HG02885 (cell line): ENCODE results near the gene CACNA1C.

Source experiments
- ATAC-seq: cut with Tn5 transposase; IDR thresholded peaks from one replicate; pipeline ENCODE4 v1.9.1; 2021; ENCODE audit warnings: mild to moderate bottlenecking; ENCODE audit not compliant: unreplicated experiment, poor library complexity

CACNA1C gene

DNA sequence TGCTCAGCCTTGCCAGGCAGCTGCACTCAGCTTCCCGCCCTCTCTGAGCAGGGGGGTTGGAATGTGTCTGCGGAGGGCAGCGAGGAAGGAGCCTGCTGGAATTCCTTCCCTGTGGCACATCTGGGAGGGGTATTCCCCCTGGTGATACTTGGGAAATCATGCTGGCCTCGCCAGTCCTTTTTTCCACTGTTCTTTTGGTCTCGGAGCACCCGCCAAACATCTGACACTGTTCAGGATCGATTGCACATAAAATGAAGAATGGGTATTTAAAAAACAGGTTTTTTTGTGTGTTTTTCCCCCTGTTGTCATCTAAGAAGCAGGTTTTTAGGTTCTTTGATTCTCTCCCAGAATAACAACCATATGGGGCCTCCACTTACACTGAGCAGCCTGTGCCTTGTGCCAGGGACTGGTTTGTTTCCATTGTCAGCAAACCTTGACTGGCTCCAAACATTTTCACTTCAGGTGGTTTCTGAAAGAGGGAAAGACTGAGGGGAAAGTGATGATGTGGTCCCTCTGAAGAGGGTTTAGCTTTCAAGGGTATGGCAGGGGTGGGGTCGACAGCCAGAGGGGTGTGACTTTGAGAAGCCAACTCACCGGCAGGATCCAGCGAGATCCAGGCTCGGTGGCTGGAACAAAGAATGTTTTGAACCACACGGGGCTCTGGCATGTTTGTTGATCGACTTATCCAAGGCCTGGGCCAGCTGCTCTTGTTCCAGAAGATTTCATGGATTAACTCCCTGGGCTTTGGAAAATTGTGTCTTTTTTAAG, 215.1 kb downstream of the CACNA1C start:
- no peak for ATAC-seq

DNA sequence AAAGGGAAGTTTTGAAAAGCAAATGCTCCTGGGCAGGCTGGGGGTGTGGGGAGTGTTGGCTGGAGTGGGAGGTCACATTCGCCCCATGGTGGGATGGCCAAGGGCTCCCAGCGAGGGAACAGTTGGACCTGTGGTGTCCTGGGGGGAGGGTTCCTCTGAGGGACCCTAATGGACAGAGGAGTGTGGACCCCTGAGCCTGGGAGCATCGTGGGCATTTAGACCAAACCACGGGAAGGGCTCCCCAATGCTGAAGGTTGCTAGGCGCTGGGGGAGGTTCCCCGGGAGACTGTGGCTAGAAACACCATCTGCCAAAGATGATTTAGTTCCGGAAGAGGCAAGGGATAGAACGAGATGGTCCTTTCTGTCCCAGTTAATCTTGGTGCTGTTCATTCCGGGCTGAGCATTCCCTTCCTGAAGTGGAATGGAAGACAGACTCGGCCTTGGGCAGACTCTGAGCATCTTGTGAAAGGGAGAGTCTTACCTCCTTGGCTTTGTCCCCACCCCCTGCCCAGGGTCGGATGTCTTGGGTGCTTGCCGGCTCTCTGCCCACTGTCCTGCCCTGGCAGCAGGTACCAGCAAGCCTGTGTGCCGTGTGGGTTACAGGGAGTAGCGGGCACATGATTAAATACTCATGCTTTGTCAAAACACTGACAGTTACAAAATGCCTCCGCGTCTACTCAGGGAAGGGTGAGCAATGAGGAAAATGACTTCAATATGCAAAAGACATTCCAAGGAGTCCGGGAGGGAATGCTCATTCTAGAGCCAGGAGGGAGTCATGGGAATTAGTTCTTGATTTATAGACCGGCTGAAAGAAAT, 215.9 kb downstream of the CACNA1C start:
- no peak for ATAC-seq

DNA sequence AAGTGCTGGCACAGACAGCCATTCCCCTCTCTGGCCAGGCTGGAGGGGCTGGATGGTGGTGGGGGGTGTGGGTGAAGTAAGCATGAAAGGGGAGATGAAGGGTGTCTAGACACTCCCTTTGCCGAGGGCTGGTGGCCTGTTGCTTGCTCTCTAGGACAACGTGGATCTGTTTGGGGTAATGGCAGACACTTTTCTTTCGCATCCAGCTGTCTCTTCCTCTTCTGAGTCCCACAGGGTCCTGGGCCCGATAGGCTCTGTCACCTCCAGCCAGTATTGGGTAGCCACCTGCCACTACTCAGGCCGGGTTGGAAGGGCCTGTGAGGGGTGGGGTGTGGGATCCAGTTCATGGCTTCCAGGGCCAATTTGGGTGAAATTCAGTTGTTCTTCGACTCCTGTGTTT, 218.1 kb downstream of the CACNA1C start:
- no peak for ATAC-seq

DNA sequence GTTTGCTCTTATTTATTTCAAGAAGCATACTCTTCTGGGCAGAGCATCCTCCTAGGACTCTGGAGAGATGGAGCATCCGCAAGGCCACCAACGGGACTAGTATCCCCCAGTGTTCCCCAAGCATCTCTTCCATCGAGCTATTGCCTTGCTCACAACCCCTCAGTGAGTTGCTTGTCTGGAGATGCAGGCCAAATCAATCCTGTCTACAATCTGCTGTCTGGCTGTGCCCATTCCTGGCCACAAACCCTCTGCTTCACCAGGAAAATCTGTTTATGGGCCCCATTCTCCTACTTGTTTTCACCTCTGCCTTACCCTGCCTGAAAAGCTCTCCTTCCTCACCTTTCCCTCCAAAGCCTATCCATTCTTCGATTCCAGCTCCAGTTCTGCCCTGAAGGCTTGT, 219.2 kb downstream of the CACNA1C start:
- no peak for ATAC-seq

DNA sequence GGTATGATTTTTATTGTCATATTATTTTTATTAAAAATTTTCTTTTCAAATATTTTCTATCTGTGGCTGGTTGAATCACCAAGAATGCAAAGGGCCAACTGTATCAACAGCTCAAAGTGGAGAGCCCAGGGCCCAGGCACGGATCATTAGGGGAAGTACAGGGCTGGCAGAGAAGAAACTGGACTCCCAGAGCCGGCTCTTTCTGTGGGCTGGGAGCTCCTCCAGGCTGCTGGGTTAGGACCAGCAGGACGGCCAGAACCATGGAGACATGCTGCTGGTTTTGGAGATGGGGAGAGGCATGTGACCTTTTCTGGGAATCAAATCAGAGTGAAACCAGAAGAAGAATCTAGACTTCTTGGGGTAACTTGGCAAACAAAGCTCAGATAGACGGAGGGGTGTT, 220.5 kb downstream of the CACNA1C start:
- no peak for ATAC-seq

DNA sequence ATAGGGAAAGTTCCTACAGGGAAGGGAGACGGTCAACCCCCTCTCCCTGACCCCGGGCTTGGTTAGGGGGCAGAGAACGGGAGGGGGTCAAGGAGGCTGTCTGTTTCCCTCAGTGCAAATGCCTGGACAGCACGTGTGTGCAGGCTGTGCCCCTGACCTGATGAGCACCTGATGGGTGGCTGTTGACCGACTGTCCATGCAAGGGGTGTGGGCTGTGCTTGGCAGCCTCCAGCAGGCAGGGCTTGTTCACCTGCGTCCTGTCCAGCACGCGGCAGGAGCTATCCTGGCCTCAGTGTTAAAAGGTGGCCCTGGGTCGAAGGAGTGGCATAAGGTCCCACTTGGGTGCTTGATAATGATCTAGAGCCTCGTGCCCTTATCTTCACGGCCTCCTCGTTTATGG, 221.0 kb downstream of the CACNA1C start:
- ATAC-seq: no peak

DNA sequence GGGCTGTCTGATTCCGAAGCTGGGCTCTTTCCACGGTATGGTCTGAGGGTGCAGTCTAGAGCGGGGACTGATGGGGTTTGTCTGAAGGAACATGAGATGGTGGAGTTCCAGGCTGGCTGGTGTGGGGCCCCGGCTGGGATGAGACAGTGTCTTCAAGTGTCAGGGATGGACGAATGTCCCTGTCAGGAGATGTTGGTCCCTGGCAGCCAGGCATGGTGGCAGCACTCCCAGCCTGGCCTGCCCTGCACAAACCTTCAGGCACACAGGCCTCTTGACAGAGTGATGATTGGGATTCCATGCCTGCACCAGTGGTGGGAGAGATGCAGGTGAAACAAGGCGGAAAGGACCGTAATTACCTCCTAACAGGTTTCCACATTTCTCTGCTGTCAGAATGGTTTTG, 221.9 kb downstream of the CACNA1C start:
- ATAC-seq: no peak

DNA sequence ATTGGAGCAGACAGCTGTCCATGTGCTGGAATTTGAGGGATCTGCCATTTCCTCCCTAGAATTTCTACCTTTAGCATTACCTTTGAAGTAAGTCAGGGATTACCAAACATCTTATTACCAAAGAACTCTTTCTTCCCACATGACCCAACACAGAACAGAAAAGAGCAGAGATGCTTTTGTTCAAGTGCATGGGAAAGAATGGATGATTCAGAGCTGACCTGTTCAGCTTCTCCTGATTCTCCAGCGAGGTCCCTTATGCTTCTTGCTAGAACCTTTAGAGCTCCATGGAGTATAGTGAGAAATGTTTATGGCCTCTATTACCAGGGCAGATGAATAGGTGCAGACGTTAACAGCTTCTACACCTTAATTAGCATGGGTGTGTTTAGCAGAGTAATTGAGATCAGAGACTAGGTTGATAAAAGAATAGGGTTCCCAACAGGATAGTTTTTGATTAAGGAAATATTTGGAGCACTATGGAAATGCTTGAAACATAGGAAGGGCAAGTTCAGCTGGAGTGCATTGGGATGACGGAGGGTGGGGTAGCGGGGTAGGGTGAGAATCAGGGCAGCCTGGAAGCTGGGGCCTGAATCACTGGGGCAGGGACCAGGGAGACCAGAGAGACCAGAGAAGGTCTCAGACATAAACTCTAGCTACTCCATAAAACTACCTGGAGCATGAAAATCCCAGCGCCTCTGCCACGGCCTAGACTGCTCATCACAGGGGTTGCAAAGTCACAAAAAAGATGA, 223.7 kb downstream of the CACNA1C start:
- no peak for ATAC-seq

DNA sequence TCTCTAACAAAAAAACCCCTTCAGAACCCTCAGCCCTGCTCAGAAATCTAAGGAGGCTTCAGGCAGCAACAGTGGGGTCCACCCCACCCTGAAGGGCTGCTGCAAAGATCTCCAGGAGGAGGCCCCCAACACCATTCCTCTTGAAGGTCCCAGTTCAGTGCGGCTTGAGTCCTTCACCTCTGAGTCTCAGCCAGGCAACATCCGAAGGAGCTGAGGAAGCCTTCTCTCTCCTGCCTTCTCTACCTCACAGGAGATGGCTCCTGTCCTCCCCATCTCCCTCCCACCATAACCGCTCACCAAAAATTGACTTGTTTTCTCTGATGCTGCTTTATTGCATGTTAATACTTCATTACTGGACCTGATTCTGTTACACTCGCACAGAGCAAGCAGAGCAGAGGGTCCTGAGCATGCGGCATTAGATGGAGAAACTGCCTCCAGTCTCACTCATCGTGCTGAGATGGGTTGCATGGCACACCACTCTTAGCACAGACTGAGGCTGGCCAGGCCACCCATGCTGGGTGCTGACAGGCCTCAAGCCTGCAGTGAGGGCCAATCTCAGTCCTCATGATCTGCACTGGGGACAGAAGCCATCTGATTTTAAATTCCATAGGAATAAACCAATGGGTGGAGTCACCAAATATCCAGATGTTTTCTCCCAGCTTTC, 224.8 kb downstream of the CACNA1C start:
- no peak for ATAC-seq

DNA sequence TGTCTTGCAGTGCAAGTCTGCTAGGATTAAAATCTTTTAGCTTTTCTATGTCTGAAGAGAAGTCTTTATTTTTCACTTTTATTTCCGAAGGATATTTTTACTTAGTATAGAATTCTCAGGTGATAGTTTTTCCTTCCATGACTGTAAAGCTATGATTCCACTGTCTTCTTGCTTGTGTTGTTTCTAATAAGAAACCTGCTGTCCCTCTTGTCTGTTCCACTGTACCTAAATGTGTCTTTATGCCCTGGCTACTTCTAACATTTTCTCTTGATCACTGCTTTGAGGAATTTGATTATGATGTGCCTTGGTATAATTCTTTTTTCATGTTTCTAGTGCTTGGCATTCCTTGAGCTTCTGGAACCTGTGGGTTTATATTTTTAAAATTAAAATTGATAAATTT, 228.7 kb downstream of the CACNA1C start:
- ATAC-seq: no peak

DNA sequence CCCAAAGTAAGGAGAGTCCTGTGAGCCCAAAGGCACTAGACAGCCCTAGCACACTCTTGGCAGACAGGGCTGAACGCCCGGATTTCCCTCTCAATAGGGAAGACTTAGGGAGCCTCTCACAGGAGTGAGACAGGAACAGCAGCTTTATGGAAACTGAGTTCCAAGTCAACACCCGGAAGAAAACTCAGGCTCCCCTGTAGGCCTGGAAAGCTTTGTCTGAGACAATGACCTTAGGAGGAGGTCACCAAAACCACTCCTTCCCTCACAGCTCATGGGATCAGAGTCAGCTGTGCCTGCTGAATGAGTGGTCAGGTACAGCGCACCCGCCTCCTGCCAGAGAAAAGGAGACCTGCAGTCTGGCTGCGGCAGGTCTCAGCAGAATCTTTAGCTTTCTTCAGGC, 229.5 kb downstream of the CACNA1C start:
- ATAC-seq: no peak

DNA sequence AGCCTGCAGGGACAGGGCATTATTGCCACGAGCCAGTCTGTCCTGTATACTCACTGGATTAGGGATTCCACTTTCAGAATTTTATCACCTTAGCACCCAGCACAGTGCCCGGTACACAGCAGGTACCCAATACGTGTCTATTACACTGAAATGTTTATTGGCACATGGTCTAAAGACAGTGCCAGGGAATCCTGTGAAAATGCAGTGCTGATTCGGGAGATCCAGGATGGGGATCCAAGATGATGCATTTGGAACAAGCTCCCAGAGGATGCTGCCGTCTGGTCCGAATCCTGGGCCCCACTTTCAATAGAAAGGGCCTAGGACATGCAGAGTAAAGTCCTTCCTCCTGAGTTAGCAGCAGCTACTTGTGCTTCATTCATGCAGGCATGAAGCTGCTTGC, 230.7 kb downstream of the CACNA1C start:
- ATAC-seq: no peak

DNA sequence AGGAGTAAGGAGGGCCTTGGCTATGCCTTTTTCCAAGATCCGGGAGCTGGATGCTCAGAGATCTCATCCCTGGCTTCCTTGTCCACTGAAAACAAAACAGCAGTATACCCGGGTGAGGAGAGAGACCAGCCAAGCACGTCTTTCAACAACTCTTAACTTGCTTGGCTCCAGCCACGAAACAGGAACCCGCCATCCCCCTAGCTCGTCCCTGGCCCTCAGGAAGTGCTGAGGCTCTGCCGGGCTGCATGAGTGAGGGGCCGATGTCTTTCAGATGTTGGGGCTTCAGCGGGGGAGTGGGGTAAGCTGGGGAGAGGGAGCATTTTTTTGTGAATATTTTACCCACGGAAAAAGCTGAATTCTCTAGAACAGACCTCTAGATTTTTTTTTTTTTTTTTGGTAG, 231.1 kb downstream of the CACNA1C start:
- no peak for ATAC-seq

DNA sequence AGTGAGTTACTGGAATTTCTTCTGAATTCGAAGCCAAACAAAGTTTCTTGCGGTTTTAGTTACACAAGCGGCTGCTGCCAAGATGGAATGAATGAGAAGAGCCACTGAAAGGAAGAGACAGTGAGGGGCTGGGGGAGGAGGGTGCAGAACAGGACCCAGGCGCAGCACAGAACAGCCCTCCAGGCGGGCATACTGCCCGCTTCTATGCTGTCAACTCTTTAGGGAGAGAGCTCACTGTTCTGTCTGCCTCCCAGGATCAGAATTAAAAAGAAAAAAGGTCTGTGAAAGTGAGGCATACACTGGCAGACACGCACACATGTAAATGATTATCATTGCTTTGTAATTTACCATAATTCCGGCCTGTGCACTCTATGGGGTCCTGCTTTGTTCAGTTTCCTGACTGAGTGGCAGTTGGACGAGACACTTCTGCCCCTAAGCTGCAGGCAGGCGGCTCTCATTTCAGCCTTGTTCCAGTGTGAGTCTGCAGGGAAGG, 231.6 kb downstream of the CACNA1C start:
- no peak for ATAC-seq

DNA sequence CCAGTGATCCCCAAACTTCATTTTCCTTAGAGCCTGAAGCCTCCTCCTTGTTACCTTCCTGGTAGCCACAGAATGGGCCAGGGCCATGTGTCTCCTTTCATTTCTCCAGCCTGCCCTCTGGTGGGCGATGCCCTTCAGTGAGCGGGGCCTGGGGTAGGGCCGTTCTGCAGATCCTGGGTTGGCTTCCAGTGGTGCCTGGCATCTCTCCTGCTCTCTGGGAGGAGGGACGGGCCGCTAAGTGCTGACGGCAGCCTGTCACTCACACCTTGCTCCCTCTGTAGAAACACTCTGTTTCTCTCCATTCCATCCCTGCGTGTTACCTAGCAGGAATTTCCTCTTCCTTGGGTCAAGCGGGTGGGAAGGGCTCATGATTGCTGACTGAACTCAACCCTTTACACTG, 232.1 kb downstream of the CACNA1C start:
- no peak for ATAC-seq

DNA sequence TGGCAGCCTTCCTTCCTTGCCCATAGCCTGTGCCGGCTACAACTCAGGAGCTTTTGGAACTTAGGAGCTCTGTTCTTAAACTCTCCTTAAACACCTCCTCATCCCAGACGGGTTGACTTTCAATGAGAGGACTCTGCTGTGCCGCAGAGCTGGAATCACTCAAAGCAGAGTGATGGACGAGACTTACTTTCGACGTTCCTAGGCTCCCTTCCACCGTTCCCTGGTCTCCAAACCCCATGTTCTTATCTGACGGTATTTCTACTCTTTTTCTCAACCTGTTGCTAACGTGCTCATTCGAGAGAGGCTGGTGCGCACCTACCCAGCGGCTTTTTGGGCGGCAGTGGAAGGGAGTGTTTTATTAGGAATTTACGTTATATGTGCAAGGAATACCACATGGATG, 232.7 kb downstream of the CACNA1C start:
- ATAC-seq: no peak

DNA sequence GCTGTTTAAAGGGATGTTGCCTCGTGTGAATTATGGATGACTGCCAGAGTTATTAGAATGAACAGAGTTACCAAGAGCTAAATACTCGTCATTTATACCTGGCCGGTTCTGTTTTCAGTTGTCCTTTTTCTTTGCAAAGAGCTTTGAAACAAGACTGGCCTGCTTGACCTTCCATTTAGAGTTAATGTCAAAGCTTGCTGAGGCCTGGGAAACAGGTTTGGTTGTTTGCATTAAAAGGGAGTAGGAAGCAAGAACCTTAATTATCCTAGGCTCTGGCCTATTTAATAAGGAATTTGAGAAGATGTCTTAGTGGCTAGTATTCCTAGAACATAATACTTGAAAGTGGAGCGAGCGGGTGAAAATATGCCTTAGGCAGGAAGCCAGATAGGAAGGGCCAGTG, 233.3 kb downstream of the CACNA1C start:
- no peak for ATAC-seq

DNA sequence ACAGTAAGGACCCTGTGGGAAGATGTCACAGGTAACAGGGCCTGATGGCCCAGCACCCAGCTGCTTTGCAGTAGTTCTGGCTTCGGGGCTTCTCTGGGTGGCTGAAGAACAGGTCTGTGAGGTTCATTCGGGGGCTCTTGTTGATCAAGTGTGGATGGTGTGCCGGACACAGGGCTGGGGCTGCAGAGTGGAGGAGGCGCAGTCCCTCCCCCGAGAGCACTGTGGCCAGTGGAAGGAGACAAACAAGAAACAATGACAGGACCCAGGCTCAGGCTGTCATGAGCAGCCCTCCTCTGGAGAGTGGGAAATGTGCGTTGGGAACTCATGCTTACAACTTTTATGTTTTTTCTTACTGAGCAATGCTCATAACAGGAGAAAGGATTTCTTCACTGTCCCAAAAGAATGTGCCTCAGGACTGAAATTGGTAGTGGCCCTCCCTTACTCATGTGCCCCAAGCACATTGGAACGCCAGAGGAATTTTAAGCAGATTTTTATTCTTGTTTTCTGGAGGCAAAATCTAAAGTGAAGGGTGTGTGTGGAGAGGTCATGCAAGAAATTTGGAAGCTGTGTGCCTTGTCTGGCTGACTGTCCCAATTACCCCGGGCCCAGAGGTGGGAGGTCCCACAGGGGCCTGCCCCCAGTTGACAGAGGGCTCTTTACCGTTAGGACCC, 233.8 kb downstream of the CACNA1C start:
- ATAC-seq: no peak

DNA sequence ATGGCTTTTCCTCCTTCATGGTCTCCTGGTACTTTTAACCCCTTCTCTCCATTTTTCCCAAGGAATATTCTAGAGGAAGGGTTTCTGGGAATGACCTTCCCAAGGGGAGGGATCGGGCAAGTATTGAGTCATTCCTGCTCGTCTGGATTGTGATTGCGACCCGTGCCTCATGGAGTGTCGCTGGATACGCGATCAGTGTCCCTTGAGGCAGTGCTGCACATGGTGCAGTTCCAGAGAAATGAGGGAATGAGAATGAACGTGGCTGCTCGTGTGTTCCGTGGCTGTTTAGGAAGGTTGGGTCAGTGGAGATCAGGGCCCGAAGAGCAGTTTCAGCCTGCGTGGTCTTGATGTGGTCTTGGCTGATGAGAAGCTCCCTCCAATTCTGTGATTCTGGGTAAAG, 234.4 kb downstream of the CACNA1C start:
- no peak for ATAC-seq

DNA sequence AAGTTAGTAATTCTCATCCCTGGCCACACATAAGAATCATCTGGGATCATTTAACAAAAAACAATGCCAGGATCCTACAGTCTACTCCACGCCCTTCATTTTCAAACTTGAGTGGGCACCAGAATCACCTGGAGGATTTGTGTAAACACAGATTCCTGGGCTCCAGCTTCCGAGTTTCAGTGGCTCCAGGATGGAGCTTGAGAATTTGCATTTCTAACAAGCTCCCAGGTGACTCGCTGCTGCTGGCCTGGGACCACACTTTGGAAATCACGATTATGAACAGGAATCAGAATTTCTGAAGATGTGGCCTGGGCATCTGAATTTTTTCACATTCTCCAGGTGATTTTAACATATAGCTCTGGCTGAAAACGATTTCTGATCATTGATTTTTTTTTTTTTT, 234.8 kb downstream of the CACNA1C start:
- no peak for ATAC-seq
